Panc1 (cell line): ENCODE results near the gene PUSL1.
A peak's percentile ranks its signal among the peaks of the same experiment; 100 is the strongest.

Experiments used
- CTCF ChIP-seq: fragments of 450-650 bp; IDR thresholded peaks from 2 replicates; pipeline ENCODE4 v1.5.1; 2017; ENCODE audit warnings: mild to moderate bottlenecking
- POLR2AphosphoS5 ChIP-seq: IDR thresholded peaks from 2 replicates; pipeline ENCODE4 v1.6.1; 2012; ENCODE audit warnings: mild to moderate bottlenecking, low read depth, low read length, moderate library complexity
- REST ChIP-seq, 2 experiments: IDR thresholded peaks; 2 replicates each; pipeline ENCODE4 v1.6.1; 2011 to 2012; ENCODE audit warnings: low read depth in 2 of 2, control low read depth in 1 of 2, low read length in 1 of 2, mild to moderate bottlenecking in 1 of 2, moderate library complexity in 1 of 2; ENCODE audit not compliant: insufficient read depth in 1 of 2
- TCF7L2 ChIP-seq: IDR thresholded peaks from 2 replicates; pipeline ENCODE4 v1.6.1; 2011; ENCODE audit warnings: mild to moderate bottlenecking, low read depth, low read length, inconsistent platforms

GRCh38 chr1:1315435-1315954, 7.1 kb downstream of the PUSL1 start:
- TF ChIP-seq CTCF, result no peak
- 0 out of 2 replicates have a peak, but pooled peaks have one; percentile 30 for TF ChIP-seq POLR2AphosphoS5
- no peak for TF ChIP-seq TCF7L2
- no peak for TF ChIP-seq REST (IDR thresholded peaks at IDR 0.05; ENCODE audit: insufficient read depth in 1 of 2, low read depth in 2 of 2, low read length in 1 of 2)
